Measurements from ENCODE around the gene KCND2.

KCND2 gene

GRCh38 chr7:120334475-120334874 is 61.5 kb downstream of the KCND2 start:
- no peak for DNase-seq (ENCODE audit: low read depth)
- no peak for TF ChIP-seq CTCF (IDR thresholded peaks at IDR 0.05; ENCODE audit: control insufficient read depth, extremely low read depth, insufficient read depth)

DNA sequence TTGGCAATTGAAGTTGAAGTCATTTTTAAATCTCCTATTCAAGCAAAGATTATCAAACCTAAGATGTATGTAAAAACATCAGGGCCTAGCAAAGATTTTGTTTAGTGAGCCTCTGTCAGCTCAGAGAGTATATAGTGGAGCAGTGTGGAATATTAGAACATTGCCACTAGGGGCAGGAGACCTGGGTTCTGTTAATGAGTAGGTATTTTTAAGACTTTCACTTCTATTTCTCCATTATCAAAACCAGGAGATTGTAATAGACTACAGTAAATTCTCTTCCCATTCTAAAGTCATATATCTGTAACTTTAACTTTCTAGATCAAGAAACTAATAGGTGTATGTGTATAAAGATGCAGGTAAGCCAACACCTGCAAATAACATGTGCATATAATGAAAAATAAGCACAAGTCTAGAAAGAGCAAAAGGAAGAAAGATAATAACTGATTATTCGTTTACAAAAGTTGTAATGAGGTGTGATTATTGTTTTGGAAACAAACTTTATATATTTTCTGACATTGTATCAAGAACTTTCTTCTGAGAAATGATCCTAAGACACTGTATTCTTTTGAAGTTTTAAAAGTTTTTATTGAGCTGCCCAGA is 64.4 kb downstream of the KCND2 start:
- peak; percentile 68 for TF ChIP-seq CTCF (IDR thresholded peaks at IDR 0.05; ENCODE audit: control insufficient read depth, extremely low read depth, insufficient read depth)
- DNase-seq (ENCODE audit: low read depth), result no peak
- H3K4me3 ChIP-seq (ENCODE audit: low read depth, low read length), result no peak overlapping the region

More at GRCh38 chr7:120334475-120334874, 61.5 kb downstream of the KCND2 start:
- H3K4me3 ChIP-seq (ENCODE audit: low read depth, low read length), result no peak overlapping the region

DNA sequence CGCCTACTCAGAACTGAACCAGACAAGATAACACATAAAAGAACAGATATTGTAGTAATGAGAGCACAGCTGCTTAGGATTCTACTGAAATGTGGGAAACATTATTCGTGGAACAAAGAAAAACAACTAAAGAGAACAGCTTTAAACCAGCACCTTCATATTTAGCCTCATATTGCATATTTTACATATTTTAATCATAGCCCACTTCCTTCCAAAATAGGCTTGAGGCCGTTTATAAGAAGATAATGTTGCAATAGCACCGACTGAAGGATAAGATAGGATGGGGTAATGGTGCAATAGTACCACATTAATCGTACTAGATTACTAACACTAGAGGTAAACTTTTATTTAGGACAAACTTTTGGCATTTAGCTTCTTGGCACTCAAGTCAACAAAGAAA is 71.3 kb downstream of the KCND2 start:
- H3K4me3 ChIP-seq (ENCODE audit: low read depth, low read length), result no peak overlapping the region
- DNase-seq (ENCODE audit: low read depth), result no peak
- TF ChIP-seq CTCF (IDR thresholded peaks at IDR 0.05; ENCODE audit: control insufficient read depth, extremely low read depth, insufficient read depth), result no peak

DNA sequence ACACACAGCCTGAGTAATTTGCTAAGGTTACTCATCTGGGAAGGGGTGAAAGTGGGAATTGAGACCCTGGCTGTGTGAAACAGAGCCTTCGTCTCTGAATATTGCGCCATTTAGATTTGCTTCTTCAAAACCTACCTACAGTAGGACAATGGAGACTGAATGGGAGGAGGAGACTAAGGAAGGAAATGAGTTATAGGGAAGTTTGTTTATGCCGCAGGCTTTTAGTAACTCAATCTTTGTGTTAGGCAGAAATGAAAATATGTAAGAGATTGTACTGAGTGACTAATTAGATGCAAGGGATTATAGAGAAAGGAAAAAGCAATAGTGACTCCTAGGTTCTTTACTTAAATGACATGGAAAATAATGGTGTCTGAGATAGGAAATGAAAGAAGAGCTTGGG is 80.2 kb downstream of the KCND2 start:
- TF ChIP-seq CTCF (IDR thresholded peaks at IDR 0.05; ENCODE audit: control insufficient read depth, extremely low read depth, insufficient read depth), result no peak
- DNase-seq (ENCODE audit: low read depth), result no peak
- H3K4me3 ChIP-seq (ENCODE audit: low read depth, low read length), result no peak overlapping the region

GRCh38 chr7:120360918-120361317 is 87.9 kb downstream of the KCND2 start:
- no peak for DNase-seq (ENCODE audit: low read depth)
- TF ChIP-seq CTCF (IDR thresholded peaks at IDR 0.05; ENCODE audit: control insufficient read depth, extremely low read depth, insufficient read depth), result no peak

GRCh38 chr7:120363414-120363813 is 90.4 kb downstream of the KCND2 start:
- H3K4me3 ChIP-seq (ENCODE audit: low read depth, low read length), result no peak overlapping the region
- DNase-seq (ENCODE audit: low read depth), result no peak
- no peak for TF ChIP-seq CTCF (IDR thresholded peaks at IDR 0.05; ENCODE audit: control insufficient read depth, extremely low read depth, insufficient read depth)

More at GRCh38 chr7:120360918-120361317, 87.9 kb downstream of the KCND2 start:
- H3K4me3 ChIP-seq (ENCODE audit: low read depth, low read length), result no peak overlapping the region

- no peak for DNase-seq (ENCODE audit: low read depth)
- H3K4me3 ChIP-seq (ENCODE audit: low read depth, low read length), result no peak overlapping the region
- TF ChIP-seq CTCF (IDR thresholded peaks at IDR 0.05; ENCODE audit: control insufficient read depth, extremely low read depth, insufficient read depth), result no peak
Measured at GRCh38 chr7:120370954-120371353, 98.0 kb downstream of the KCND2 start.

Data from LNCaP clone FGC (cell line).